Measurements from ENCODE around the gene UBB. TPM values are rescaled to one million over a fixed set of nuclear protein-coding genes. Genes with fewer than 3 reads are reported as not detected.

UBB gene
- total and polyA plus RNA-seq, 2 of the 4 experiments (the other 2 are of a cell fraction), result 2,561 to 4,283 TPM

- no peak overlapping the region for H2AK9ac ChIP-seq (replicated peaks; ENCODE audit: low read depth, low read length, poor library complexity)
- H3K27me3 ChIP-seq (ENCODE audit: control insufficient read depth, insufficient read depth, low read length), result no peaks in the 10 kb centered on the region
- intact Hi-C loops (cut with micrococcal nuclease) (no loop called here), dilution Hi-C loops (cut with HindIII; ENCODE audit: low sequenced_read_pairs, unreplicated experiment) (no loop called here), in situ Hi-C loops (cut with MboI; ENCODE audit: low sequenced_read_pairs) (no loop called here)
- 88% methylated on average over 3 of the region's 4 CpGs; no CpG with 5 or more reads in 1 of the 2 experiments for WGBS, 2 experiments (ENCODE audit: extremely low coverage in 2 of 2, insufficient read length in 1 of 2)
- ATAC-seq (ENCODE audit: low read depth), result peak; percentile 66
- H2BK15ac ChIP-seq (ENCODE audit: low read depth, low read length), result no peak overlapping the region
- H3K79me1 ChIP-seq (ENCODE audit: low read depth in 1 of 2, low read length in 2 of 2), result no peaks in the 10 kb centered on the region
- no peak overlapping the region for H4K91ac ChIP-seq (ENCODE audit: insufficient read depth, low read depth, low read length)
- no peaks in the 10 kb centered on the region for H4K20me1 ChIP-seq (ENCODE audit: insufficient read depth, low read length)
- H3K9me1 ChIP-seq (ENCODE audit: insufficient read depth, low read length), result peaks cover 9% of the 10 kb centered on the region; the same call in 1 of the 2 replicates
- no peak overlapping the region for H2AK5ac ChIP-seq (ENCODE audit: low read depth, low read length)
- DNase-seq, result peak; percentile 70
- H3K56ac ChIP-seq (ENCODE audit: extremely low read depth, insufficient read depth, low read length), result no peak overlapping the region
- H4K5ac ChIP-seq (ENCODE audit: low read depth, low read length), result no peak overlapping the region
- no peak overlapping the region for H3K4ac ChIP-seq (ENCODE audit: low read depth, low read length)
- ChIA-PET CTCF (no interaction called here), POLR2A (ENCODE audit: unreplicated experiment) (no interaction called here)
- no peak overlapping the region for H3K23ac ChIP-seq (ENCODE audit: low read depth, low read length)
- H3K18ac ChIP-seq (ENCODE audit: low read depth, low read length), result no peak overlapping the region
- no peak overlapping the region for H4K8ac ChIP-seq (ENCODE audit: low read depth in 2 of 2, low read length in 2 of 2)
- H2BK20ac ChIP-seq (ENCODE audit: low read depth, low read length), result no peak overlapping the region
- H2BK120ac ChIP-seq (ENCODE audit: low read depth, low read length), result no peak overlapping the region
- peaks cover 13% of the 10 kb centered on the region for H3K36me3 ChIP-seq (ENCODE audit: control insufficient read depth, insufficient read depth, low read length)
- no peak overlapping the region for H3K27ac ChIP-seq (ENCODE audit: insufficient read depth, low read length)
- no peak overlapping the region for H3K14ac ChIP-seq (replicated peaks; ENCODE audit: low read depth, low read length)
- H2BK5ac ChIP-seq (ENCODE audit: low read depth, low read length, poor library complexity, severe bottlenecking), result no peak overlapping the region
- no peak overlapping the region for H3K9ac ChIP-seq (ENCODE audit: low read depth, low read length)
- H3K4me3 ChIP-seq (ENCODE audit: insufficient read depth, low read depth, low read length), result no peak overlapping the region
- H2AFZ ChIP-seq (replicated peaks; ENCODE audit: low read length, poor library complexity), result no peak overlapping the region
- no peaks in the 10 kb centered on the region; the same call in 1 of the 2 replicates for H3K4me1 ChIP-seq (ENCODE audit: control insufficient read depth, insufficient read depth, low read length)
- BruUV-seq (replicated peaks), result no TSS peak
- H3K9me3 ChIP-seq (ENCODE audit: control insufficient read depth, insufficient read depth, low read length), result no peaks in the 10 kb centered on the region
- H3K4me2 ChIP-seq (ENCODE audit: low read depth, low read length), result no peak overlapping the region
- no peak for TF ChIP-seq RCOR1 (IDR thresholded peaks at IDR 0.05; ENCODE audit: insufficient replicate concordance, low read length)
- TF ChIP-seq POLR2A (IDR thresholded peaks at IDR 0.05; ENCODE audit: low read depth, low read length), result no peak
- no peak for TF ChIP-seq FOS (IDR thresholded peaks at IDR 0.05; ENCODE audit: low read depth, low read length)
- TF ChIP-seq, protein P1, sequence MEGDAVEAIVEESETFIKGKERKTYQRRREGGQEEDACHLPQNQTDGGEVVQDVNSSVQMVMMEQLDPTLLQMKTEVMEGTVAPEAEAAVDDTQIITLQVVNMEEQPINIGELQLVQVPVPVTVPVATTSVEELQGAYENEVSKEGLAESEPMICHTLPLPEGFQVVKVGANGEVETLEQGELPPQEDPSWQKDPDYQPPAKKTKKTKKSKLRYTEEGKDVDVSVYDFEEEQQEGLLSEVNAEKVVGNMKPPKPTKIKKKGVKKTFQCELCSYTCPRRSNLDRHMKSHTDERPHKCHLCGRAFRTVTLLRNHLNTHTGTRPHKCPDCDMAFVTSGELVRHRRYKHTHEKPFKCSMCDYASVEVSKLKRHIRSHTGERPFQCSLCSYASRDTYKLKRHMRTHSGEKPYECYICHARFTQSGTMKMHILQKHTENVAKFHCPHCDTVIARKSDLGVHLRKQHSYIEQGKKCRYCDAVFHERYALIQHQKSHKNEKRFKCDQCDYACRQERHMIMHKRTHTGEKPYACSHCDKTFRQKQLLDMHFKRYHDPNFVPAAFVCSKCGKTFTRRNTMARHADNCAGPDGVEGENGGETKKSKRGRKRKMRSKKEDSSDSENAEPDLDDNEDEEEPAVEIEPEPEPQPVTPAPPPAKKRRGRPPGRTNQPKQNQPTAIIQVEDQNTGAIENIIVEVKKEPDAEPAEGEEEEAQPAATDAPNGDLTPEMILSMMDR (conservative IDR thresholded peaks at IDR 0.05; ENCODE audit: low read depth, low read length), result no peak
- no peak for TF ChIP-seq MAZ (IDR thresholded peaks at IDR 0.05; ENCODE audit: borderline replicate concordance, low read depth, low read length)
These were observed 37.9 kb upstream of the UBB start for GRCh38 chr17:16342979-16343378.
